Measurements from ENCODE around the gene PIK3R4.

Gene PIK3R4

GRCh38 chr3:130739848-130740247, 6.8 kb downstream of the PIK3R4 start:
- no peak for DNase-seq

DNA sequence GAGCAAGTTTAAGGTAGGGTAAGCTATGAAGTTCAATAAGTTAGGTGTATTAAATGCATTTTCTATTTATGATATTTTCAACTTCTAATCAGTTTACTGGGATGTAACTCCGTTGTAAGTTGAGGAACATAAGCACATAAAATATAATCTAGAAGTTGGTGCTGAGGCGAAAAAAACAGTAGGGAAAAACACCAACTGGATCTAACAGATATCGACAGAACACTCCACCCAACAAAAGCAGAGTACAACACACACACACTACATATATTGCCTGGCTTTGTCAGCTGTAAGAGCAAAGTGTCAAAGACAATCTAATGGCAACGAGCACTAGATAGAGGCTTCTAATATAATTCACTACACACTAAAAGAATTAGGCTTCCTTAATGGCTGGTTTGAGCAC, 8.4 kb downstream of the PIK3R4 start:
- no peak for DNase-seq

DNA sequence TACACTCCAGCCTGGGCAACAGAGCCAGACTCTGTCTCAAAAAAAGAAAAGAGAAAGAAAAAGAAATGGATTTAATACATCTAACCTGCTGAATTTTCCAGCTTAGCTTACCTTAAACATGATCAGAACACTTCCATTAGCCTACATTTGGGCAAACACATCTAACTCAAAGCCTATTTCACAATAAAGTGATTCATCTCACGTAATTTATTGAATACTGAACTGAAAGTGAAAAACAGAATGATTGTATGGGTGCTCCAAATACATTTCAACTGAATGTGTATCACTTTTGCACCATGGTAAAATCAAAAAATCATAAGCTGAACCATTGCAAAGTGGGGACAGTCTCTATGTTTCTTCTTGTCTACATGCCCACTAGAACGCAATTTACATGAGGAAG, 9.0 kb downstream of the PIK3R4 start:
- no peak for DNase-seq

DNA sequence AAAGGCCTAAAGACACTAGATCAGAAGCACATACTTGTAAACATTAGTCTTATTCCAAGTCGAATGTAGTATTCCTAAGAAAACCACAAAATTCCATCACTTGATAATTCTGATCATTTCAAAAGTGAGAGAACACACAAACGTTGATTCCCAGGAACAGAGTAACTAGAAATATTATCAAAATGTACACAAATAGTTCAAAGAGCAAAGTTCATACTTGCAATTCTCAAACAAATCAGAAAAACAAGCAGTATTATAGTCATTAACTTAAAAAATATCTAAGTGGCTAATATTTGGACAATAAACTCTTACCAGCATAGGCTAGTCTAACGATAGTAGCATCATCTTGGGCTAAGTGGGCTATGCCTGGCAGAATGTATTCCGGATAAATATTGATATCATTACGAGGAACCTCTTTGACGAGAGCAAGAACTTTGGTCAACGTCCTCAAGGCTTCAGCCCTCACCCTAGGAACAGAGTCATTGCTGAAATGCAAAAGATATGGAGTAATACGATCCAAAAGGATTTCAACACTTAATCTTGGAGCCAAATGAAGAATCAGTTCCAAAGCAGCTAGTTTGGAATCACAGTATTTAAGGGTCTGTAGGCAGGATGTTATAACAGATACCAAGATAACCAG, 13.3 kb downstream of the PIK3R4 start:
- DNase-seq = no peak

DNA sequence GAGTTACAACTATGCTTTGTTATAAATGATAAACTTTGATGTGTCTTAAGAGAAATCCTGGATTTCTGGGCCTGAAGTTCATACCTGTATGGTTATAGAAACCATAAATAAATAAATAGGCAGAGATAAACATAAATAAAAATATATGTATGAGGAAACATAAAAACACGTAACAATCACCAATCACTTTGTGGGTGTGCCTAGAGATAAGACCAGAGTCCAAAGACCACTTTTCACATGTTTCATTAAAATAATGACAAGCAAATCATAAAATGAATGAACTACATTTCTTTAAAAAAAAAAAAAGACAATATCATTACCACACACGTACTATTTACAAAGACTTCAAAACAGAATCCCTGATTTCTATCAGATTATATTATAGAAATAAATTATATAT, 14.1 kb downstream of the PIK3R4 start:
- no peak for DNase-seq

- no peak for DNase-seq
Measured at GRCh38 chr3:130731817-130732216, 14.8 kb downstream of the PIK3R4 start.

GRCh38 chr3:130729154-130729553, 17.5 kb downstream of the PIK3R4 start:
- DNase-seq = no peak

DNA sequence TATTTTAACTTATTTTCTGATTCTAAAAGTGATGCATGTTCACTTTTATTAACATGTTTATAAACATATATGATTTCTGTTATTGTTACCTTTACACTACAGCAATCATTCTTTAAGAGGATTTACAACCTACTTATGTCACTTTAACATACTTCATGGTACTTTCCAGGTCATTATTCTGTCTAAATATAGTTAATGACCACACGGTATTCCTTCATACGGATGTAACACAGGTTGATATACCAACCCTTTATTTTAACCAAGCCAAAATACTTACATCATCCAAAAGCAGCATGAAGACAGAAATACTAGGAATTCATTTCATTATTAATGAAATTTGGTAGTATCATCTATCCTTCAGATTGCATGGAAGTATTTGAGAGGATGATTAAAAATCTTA, 18.6 kb downstream of the PIK3R4 start:
- no peak for DNase-seq

DNA sequence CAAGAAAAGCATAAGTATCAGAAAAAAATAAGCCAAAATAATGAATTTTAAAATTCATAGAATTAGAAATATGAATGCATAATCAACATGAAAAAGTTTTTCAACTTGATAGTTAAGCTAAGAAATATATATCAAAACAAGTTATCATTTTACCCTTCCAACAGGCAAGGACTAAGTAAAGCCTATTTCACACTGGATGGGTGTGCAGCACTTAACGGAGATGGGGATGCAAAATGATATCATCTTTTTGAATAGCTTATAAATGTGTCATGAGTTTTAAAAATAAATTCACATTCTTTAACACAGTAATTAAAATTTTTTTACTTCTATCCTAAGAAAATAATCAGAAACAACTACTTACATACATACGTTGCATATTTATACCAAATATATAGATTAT, 20.9 kb downstream of the PIK3R4 start:
- DNase-seq = no peak

DNA sequence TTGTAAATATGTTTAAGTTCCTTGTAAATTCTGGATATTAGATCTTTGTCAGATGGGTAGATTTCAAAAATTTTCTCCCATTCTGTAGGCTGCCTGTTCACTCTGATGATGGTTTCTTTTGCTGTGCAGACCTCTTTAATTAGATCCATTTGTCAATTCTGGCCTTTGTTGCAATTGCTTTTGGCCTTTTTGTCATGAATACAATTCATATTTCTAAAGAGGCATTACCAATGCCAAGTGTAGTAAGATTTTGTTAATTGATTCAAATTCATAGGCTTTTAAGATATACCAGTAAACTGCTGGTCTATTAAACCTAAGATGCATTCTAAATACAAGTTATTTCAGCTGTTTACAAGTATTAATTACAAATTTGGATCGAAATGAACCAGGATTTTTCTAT, 31.0 kb downstream of the PIK3R4 start:
- no peak for DNase-seq

DNA sequence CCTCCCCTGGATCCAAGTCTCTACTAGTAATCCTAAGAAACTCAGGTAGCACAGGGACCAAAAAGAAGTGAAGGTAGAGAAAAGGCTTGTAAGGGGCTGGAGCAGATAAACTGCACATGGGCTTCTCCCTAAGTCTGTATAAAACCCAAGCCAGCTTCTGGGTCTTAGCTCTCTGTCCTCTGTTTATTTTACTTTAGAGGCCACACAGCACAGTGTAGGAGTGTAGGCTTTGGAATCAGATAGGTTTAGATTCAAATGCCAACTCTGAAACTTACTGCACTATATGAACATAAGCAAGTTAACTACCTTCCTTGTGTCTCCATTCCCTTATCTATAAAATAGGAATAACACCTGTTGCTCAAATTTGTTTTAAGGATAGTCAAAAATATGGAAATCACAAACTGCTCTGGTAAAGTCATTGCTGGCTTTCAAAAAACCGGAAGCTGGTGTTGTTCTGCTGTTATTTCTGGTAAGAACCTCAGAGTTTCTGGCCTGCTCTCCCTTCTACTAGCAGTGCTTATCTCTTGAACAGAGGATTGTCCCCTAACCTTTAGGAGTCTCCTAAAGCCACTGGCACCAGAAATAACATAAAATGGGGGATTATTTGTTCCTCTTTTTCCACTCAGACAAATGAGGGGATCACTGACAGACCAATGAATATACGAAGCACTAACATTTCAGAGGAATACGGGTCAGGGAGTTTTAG, 33.8 kb downstream of the PIK3R4 start:
- no peak for DNase-seq

GRCh38 chr3:130711565-130712324, 34.9 kb downstream of the PIK3R4 start:
- no peak for DNase-seq

- DNase-seq = no peak
Measured at GRCh38 chr3:130709671-130710070, 37.0 kb downstream of the PIK3R4 start.

GRCh38 chr3:130707902-130708601, 38.6 kb downstream of the PIK3R4 start:
- DNase-seq = no peak

- DNase-seq = no peak
Measured at GRCh38 chr3:130705501-130705900, 41.1 kb downstream of the PIK3R4 start.

- DNase-seq = no peak
Measured at GRCh38 chr3:130702985-130703384, 43.6 kb downstream of the PIK3R4 start.

- no peak for DNase-seq
Measured at GRCh38 chr3:130700541-130700940, 46.1 kb downstream of the PIK3R4 start.

- no peak for DNase-seq
Measured at GRCh38 chr3:130699765-130700164, 46.9 kb downstream of the PIK3R4 start.

DNA sequence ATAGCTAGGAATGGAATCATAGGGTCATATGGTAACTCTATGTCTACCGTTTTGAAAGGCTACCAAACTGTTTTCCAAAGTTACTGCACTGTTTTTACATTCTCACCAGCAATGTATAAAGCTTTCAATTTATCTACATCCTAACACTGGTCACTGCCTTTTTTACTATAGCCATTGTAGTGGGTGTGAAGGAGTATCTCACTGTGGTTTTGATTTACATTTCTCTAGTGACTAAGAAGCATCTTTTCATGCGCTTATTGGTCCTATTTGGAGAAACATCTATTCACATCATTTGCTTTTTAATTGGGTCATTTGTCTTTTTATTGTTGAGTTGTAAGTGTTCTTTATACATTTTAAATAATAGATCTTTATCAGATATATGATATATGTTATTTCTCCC, 53.3 kb downstream of the PIK3R4 start:
- no peak for DNase-seq

DNA sequence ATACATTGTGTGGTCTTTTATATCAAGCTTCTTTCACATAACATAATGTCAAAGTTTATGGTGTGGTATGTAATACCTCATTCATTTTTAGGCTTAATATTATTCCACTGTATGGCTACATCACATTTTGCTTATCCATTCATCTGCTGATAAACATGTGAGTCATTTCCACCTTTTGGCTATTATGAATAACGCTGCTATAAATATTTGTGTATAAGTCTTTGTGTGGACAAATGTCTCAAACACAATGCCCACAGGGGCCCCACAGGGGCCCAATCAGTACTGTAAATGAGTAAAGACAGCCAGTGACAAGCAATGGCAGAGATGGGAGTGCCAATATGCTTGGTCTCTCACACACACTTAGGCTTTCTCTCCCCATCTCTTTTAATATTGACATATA, 54.2 kb downstream of the PIK3R4 start:
- DNase-seq = no peak

DNA sequence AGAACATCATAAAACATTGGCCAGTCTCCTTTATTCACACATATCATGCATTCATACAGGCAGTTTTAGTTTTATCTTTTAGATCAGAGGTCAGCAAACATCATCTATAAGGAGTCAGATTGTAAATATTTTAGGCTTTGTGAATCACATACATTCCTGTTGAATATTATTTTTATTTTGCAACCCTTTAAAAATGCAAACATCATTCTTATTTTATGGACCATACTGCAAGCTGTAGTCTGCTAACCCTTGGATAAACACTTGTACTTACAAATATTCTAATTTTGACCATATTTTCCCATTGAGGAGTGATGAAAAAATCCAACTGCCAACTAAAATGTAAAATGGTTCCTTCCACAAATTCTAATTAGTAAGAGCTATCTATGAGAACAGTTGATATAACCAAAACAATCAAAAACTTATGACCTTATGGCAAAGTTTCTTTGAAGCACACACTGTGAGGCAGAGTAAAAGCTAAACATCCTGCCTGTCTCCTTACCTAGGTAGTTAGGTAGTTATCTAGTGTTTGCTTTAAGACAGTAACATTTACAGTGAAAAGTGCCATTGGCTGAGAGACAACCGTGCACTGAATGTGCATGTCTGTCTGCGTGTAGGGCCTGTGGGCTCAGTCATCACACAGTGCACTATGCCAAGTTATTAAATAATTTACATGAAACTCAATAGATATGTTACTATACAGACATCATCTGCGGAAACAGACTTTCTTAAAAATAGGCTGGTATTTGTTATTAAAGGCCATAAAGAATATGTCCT, 57.7 kb downstream of the PIK3R4 start:
- DNase-seq = no peak

- no peak for DNase-seq
Measured at GRCh38 chr3:130688015-130688688, 58.5 kb downstream of the PIK3R4 start.
